ENCODE measurements around the gene SMCO2.

SMCO2 gene

DNA sequence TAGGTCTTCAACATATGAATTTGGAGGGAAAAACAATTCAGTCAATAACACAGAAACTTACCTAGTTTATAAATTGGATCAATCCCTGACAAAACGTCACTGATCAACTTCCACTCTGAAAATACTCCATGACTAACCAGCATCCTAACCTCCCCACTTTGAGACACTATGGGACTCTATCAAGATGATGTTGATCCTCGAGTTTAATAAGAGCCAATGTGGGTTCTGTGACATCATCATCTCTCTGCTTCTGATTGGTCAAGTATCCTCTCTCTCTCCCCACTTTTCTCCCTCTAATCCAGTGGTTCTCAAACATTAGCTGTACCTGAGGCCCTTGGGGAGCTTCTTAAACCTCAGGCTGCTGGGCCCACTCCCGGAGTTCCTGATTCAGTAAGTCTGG, at the start of gene SMCO2:
Gene SMCO2 (plus strand): TSS at position 301 of the 400 bp plus-strand sequence. CDS start 23,896 bp downstream, outside the sequence.
- no peak for DNase-seq

DNA sequence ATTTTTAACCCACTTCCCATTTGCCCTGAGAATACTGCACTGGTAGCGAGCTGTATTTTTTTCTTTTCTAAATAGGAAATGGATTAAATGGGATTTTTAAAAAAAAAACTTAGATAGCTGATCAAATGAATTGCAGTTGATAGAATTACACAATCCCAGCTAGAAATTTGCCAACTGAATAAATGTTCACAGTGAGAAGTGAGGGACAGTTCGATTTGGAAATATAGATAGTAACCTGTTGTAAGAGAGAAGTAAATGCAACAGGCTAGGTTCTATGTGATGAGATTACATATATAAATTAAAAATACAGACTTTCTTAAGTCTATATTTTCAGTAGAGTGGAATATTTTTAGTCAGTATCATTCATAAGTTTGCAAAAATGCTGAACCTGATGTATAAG, 48.1 kb upstream of the SMCO2 start:
- no peak for DNase-seq

DNA sequence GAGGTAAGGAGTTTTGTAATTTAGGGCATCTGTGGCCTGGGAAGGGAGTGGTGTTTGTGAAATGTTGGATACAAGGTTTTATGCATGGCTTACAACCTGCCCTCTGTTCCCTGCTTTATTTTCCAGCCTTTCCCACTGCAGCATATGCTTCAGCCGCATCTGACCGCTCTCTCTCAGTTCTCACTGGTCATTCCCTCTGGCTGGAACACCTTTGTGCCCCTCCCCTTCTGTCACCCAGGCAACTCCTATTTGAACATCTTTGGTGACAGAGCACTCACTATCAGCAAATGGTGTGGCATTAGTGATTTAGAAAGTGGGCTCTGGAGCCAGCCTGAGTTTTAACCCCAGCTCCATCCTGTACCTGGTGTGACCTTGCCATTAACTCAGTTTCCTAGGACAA, 47.5 kb upstream of the SMCO2 start:
- DNase-seq: no peak

DNA sequence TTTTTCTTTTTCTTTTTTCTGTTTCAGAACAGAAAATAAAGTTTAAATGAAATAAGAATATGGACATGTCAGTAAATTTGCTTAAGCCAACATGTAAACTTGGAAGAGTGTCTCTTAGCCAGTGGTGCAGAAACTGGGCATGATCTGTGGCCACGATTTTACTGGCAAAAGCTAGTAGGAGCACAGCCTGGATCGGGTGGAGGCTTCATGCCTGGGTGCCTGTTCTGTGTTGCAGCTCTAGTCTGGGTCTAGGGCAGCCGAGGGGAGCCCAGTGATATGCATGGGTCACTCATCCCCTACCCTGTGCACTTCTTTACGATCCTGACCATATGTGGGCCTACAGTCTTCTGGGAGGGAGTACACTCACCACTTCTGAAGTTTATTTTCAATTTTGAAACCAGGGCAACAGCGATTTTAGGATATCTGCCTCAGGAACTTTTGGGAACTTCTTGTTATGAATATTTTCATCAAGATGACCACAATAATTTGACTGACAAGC, 45.6 kb upstream of the SMCO2 start:
- no peak for DNase-seq

DNA sequence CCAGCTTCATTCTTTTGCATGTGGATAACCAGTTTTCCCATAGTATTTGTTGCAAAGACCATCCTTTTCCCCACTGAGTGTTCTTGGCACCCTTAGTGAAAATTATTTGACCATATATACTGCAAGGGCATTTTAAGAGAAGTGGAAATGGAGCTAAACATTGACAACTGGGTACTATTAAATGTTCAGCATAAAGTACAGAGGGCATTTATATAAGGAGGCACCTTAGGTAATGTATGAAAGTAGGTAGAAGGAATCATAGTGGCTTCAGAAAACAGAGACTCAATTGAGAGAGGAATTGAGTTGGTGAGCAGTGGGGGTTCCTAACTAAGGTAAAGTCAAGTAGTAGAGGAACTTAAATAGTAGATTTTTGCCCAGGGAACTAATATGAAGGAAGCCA, 34.5 kb upstream of the SMCO2 start:
- no peak for DNase-seq

DNA sequence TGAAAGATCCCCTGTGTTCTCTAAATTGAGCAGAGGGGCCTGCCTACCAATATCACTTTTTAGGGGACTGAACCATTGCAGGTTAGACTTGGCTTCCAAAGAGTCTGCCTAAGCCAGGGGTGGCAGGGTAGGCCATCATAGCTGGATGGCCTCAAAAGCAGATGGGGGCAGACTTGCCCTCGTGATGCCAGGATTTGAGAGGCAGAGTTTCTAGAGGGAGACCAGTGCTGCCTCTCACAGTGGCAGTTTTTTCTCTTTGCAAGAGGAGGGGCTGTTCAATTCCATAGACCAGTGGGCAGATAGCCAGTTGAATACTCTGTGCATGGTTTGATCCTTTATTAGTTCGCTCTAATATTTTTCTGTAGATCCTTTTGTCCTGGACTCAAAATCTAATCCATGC, 23.8 kb upstream of the SMCO2 start:
- DNase-seq: no peak

DNA sequence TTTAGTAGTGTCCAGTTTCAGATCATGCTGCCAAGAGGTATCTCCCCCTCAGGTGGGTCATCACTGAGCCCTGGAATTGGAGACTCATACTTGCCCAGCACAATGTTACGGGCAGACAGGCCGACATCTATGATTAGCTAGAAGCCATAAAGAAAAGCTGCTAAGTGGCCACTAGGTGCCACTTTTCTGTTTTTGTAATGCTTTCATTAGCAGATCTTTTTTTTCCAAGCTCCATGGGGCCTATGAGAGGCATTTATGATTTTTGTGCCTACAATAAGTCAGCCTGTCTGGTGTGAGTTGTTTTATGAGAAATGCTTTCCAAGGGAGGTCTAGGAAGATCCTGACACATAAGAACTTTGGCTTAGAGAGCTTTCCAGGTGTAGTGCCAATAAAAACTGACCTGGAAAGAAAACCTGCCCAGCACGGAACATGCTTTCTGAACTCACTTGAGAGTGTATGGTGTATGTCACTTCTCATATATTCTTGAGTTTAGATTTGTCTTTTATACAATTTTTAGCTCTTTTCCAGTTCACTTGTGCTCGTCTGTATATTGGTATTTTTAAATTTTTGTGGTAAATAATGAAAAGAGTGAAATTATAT, 21.8 kb upstream of the SMCO2 start:
- DNase-seq: no peak

DNA sequence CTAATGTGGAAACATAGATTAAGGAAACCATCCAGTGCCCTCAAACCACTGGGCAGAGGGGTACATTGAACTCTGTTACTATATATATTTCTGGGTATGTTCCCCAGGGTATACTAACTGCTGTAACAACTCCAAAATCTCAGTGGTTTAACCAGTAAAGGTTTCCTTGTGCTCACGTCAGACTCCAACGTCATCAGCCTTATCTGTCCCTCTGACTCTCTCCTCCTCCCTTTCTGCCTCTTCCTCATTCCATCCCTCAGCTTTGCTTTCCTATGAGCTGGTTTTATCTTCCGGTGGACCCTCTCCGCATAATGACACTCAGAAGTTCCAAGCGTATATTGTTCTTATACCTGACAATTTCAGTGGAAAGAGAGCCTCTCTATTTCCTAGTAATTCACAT, 21.2 kb upstream of the SMCO2 start:
- no peak for DNase-seq

DNA sequence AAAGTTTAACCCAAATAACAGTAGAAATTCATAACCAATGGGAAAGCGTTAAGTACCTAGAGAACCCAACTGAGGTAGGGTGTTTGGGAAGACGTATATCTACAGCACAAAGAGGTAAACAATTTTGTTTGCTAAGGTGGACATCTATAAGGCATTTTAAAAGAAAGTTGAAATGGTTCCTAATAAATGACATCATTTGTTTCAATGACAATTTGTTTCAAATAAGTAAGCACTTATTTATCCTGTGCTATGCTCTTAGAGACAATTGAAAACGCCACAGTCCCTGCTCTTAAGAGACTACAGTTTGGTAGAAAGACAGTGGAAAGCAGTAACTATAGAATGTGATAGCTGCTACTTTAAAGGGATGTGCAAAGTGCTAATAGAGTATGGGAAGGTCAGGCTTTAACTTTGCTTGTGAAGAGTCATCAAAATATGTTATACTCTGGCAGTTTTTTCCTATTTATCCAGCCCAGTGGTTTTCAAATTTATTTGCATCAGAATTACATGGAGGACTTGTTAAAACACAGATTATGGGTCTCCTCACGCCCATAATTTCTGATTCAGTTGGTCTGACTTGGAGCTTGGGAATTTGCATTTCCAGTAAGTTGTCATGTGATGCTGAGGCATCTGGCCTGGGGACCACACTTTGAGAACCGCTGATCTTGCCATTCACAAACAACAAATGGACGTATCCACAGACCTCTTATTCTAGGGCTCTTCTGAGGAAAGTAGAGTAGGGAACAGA, 19.6 kb upstream of the SMCO2 start:
- no peak for DNase-seq

DNA sequence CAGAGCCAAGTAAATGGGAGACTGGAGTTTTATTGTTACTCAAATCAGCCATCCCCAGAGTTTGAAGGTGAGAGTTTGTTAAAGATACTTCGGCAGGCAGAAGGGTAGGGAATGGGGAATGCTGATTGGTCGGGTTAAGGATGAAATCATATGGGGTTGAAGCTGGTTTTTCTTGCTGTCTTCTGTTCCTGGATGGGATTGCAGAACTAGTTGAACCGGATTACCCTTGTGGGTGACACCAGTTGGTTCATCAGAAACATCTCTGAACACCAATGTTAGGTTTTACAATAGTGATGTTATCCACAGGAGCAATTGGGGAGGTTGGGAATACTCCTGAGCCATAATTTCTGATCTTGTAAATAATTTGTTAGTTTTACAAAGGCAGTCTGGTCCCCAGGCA, 18.7 kb upstream of the SMCO2 start:
- DNase-seq: no peak

DNA sequence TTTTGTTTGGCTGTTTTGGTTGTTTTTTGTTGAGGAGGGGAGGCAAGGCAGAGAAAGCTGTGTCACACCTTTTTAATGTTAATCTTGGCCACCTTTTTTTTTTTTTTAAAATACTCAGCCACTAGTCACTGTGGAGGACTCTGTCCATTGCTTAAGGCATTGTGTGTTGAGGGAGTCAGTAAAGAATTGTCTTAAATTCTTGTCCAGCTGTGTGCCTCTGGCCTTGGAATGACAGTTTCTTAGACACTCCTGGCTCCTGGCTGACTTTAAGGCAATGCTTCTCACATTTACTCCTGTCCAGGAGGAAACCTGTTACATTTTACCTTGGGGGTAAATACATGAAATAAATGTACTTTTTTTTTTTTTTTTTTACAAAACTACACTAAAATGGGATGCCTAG, 18.1 kb upstream of the SMCO2 start:
- DNase-seq: no peak

DNA sequence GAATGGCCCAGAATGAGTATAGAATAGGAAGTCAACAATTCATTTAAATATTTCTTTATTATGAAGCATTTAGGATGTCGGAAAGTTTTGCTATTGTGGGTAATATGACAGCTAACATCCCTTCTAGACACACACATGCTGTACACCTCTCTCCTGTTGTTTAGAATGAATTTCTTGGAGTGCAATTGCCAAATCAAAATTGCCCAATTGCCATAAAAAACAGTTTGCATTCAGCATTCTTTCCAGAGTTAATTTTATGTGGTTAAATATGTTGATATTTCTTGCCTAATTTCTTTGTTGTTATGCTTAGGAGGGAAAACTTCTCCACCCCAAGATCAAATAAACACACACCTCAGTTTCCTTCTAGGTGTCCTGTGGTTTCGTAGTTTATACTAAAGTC, 16.9 kb upstream of the SMCO2 start:
- DNase-seq: no peak

DNA sequence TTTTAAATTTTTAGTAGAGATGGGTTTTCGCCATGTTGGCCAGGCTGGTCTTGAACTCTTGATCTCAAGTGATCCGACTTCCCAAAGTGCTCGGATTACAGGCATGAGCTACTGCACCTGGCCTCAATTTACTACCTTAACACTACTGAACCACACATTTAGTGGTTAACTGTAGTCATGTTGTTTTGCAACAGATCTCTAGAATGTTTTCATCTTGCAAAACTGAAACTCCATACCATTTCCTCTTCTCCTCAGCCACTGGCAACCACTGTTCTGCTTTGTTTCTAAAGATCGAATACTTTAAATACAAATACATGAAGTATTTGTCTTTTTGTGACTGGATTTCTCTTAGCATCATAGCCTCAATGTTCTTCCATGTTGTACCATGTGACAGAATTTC, 15.4 kb upstream of the SMCO2 start:
- no peak for DNase-seq

DNA sequence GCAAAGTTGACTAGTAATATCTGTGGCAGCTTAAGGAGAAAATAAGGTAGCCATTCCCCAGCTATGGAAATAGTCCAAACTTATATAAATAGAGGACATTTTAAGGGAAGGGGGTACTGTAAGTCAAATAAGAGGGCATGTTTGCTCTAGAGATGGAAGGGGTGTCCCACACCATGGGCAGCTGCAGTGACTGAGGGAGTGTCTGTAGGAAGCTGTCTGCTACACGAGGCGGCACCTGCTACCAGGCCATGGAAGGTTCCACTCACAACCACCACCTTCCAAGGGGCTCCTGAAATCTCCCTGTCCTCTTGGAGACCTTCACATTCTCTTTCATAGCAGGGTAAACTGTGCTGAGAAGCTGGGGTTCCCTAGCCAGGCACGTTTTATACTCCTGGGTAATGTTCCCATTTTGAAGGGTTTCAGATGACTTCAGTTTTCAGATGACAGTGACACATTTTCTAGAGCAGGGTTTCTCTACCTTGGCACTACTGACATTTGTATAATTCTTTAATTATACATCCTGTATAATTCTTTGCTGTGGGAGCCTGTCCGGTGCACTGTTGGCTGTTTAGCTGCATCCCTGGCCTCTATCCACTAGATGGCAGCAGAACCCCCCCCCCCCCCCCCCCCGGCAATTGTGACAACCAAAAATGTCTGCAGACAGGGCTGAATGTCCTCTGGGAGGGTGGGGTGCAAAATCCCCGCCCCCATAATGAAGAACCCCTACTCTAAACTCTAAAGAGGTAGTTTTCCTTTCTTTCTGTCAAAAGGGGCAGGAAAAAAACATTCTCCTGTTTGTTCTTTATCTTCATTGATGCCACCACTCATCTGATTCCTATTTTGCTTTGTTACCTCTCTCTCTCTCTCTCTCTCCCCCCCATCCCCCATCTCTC, 11.6 kb upstream of the SMCO2 start:
- DNase-seq: no peak

DNA sequence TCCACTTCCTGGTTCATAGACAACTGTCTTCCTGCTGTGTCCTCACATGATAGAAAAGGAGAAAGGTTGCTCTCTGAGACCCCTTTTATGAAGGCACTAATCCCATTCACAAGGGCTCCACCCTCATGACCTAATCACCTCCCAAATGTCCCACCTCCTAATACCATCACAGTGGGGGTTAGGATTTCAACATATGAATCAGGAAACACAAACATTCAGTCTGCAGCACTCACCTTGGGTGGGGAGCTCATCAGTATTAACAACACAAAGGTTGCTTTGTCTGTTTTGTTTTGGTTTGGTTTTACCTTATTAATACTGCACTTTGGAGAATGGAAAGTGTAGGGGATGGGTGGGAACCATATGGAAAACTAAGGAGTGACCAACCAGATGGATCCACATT, 10.5 kb upstream of the SMCO2 start:
- no peak for DNase-seq

DNA sequence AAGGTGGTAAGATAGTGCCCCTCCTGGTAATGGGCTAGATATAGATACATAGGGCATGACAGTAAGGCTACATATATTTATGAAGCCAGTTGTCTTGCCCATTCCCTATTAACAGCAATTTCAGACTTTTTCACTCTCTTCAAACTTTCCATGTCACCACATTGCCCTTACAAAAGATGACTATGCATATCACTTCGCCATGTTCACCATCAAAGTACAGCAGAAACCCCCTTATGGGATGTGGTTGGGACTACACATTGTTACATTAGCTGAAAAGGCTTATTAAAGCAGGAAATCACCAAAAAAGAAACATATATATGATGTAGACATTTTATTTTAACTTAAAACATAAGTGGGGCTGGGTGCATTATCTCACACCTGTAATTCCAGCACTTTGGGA, 9.8 kb upstream of the SMCO2 start:
- DNase-seq: no peak

DNA sequence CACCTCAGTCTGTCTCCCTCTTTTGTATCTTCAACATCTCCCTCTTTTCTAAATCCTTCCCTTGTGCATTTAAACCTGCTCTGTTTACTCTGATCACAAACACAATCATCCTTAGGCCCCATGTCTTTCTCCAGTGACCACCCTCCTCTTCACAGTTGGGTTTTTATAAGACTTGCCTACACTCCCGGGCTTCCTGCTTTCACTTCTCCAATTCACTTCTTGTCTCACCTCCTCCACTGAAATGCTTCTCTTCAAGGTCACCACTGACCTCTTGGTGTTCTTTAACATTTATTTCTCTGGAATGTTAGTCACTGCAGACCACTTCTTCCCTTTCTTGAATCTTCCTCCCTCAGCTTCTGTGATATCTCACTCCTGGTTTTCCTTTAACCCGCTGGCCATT, 8.7 kb upstream of the SMCO2 start:
- no peak for DNase-seq

DNA sequence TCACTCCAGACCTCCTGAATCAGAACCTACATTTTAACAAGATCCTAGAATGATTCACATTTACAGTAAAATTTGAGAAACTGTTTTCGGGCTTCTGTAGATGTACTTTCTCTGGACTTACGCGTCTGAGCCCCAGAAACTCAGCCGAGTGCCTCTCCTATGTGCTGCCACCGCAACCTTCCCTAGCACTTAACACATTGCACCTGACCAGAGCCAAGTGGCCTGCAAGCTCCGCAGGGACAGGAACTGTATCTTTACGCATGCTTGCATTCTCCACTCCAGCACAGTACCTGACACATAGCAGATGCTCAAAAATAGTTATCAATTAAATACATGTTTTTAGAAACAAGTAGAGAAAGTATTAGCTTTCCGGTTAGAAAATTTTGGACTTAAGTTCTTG, 1.2 kb downstream of the SMCO2 start:
- no peak for DNase-seq

DNA sequence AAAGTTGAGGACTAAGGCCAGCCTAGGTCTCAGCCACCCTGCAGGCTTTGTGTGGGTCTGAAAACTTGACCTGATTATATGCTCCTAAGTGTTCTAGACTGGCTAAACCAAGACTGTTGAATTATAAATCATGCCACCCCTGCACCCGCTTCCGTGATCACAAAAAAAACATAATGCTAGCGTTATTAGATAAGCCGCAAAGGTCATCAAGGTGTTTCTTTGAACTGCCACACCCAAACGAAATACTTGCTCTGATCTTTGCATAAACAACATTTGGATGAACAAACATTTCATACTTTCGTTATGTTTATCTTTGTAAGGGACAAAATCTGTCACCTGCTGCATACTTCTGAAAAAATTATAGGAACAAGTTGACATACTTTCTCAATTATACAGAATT, 2.5 kb downstream of the SMCO2 start:
- DNase-seq: no peak

DNA sequence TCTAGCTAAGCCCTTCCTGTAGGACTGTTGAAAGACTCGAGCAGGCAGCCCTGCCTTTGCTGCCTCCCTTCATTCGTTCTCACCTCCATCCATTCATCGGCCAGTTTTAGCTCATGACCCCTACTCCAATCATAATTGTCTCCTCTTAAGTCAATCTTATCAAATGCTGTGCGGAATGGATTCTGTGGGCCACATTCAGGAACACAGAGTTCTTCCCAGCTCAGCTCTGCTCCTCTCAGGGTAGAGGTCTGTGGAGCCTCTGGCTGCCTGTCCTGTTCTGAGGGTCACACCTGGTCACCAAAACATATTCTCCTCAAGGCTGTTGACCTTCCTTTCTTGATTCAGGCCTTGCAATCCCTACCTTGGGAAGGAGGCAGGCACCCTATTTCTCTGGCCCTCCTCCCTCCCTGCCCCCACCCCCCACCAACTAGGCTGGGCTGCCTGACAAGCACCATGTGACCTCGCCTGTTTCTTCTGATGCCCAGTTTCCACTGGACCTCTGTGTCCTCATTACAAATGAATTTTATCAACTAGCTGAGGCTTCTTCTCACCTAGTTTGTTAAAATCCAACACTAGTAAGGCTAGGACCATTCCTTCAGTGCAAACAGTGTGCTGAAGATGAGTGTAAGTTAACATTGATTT, 3.5 kb downstream of the SMCO2 start:
- no peak for DNase-seq

DNA sequence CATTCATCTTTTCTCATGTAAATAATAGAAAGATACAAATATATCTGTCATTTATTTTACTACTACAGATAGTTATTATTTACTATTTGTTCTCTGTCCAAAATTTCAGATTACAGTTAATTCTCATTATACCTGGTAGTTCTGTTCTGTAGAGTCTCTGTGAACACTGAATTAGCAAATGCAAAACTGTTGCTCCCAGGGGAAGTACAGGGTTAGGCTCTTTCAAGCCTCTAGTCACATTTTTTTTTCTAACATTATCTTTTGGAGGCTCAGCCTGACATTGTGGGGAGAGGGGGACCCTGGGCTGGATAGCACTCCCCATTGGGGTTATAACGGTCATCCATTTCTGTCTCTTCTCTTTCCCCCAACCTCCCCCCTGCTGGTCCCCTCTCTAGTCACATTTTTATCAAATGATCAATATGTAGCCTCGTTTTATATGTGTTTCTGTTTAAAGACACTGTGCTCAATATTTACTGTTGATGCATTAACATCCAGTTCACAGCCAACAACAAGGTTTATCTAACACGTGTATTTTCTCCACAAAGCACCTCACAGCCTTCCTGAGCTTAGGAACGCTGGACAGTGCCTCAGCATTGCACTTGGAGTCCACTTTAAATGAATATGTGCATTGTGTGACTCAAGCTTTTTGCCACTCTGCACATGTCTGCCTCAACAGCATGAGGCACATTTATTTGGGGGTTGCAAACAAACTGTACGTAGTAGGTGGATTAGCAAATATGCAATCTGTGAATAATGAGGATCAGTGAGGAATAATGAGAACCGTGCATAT, 4.7 kb downstream of the SMCO2 start:
- no peak for DNase-seq

DNA sequence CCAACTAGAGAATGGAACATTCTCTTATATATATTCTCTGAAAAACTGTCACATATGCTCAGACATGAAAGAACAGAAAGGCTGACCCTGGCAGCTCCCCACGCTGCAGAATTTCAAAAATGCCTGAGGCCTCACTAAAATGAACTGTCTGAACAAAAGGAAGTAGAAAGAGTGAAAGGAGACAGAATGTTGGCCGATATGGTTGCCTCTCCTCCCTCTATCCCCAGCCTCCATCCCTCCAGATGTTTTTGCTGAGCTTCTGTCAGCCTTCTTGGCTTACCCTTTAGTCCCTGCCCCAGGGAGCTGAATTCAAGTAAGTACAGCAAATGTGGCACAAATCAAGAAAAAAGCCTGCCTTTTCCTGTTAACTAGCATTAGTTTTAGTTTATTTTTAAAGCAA, 6.9 kb downstream of the SMCO2 start:
- no peak for DNase-seq

All from cerebellar nuclear complex (tissue), 1 donor.